Endodermal cell (in vitro differentiated cells): ENCODE measurements around the gene ODAD3. TPM values are rescaled to one million over a fixed set of nuclear protein-coding genes. Genes with fewer than 3 reads are reported as not detected.
A peak's percentile ranks its signal among the peaks of the same experiment; 100 is the strongest.

ENCODE experiments used
- DNase-seq: peaks from one replicate; pipeline ENCODE4 v3.0.0-alpha.2; 2017
- H3K27ac ChIP-seq: 2 replicates; pipeline ENCODE4 v1.5.1; 2013; ENCODE audit warnings: mild to moderate bottlenecking, low read depth, low read length, moderate library complexity
- H3K27me3 ChIP-seq: 2 replicates; pipeline ENCODE4 v1.6.1; 2013; ENCODE audit warnings: mild to moderate bottlenecking, low read length, moderate library complexity; ENCODE audit not compliant: insufficient read depth, control insufficient read depth, poor library complexity, severe bottlenecking
- H3K36me3 ChIP-seq: 2 replicates; pipeline ENCODE4 v1.7.0; 2013; ENCODE audit warnings: mild to moderate bottlenecking, low read length, moderate library complexity; ENCODE audit not compliant: control insufficient read depth, insufficient read depth
- H3K4me1 ChIP-seq: one replicate; pipeline ENCODE4 v1.7.0; 2013; ENCODE audit warnings: low read length; ENCODE audit not compliant: control insufficient read depth, insufficient read depth
- H3K4me3 ChIP-seq: 2 replicates; pipeline ENCODE4 v1.5.1; 2013; ENCODE audit warnings: mild to moderate bottlenecking, low read length, moderate library complexity
- H3K9ac ChIP-seq: 2 replicates; pipeline ENCODE4 v1.6.1; 2013; ENCODE audit warnings: mild to moderate bottlenecking, low read length, moderate library complexity; ENCODE audit not compliant: poor library complexity, severe bottlenecking; ENCODE audit errors: extremely low read depth
- H3K9me3 ChIP-seq: 2 replicates; pipeline ENCODE4 v1.6.1; 2013; ENCODE audit warnings: mild to moderate bottlenecking, low read length, moderate library complexity; ENCODE audit not compliant: control insufficient read depth
- H3K27ac Mint-ChIP-seq: 2 replicates; pipeline ENCODE4 v1.8.0; 2020; ENCODE audit warnings: mixed read lengths
- H3K27me3 Mint-ChIP-seq: 2 replicates; pipeline ENCODE4 v1.8.0; 2021; ENCODE audit warnings: mild to moderate bottlenecking, mixed read lengths; ENCODE audit not compliant: insufficient read depth
- H3K36me3 Mint-ChIP-seq: 2 replicates; pipeline ENCODE4 v1.8.0; 2020; ENCODE audit warnings: low read depth, mixed read lengths
- H3K4me1 Mint-ChIP-seq: 2 replicates; pipeline ENCODE4 v1.8.0; 2020; ENCODE audit warnings: mixed read lengths
- H3K4me3 Mint-ChIP-seq: 2 replicates; pipeline ENCODE4 v1.8.0; 2020; ENCODE audit warnings: mild to moderate bottlenecking, moderate library complexity, mixed read lengths
- H3K9me3 Mint-ChIP-seq: 2 replicates; pipeline ENCODE4 v1.8.0; 2020; ENCODE audit warnings: mild to moderate bottlenecking, mixed read lengths
- WGBS, 2 experiments: methylation state at CpG; one replicate each; pipeline versions ENCODE4 v1.1.5 to v1.1.7; 2013; ENCODE audit warnings: missing lambda C conversion rate in 2 of 2, mixed read lengths in 1 of 2; ENCODE audit not compliant: insufficient coverage in 1 of 2, insufficient read length in 1 of 2; 5-methylcytosine and 5-hydroxymethylcytosine counted together
- total RNA-seq, 2 donors: library from RNA; stranded (reverse); fragmentation: NEBNext Ultra II Directional in 1 of 2; extraction: Animal tissue kit (Norgen Biotek cat#: 25700) in 1 of 2; gene quantifications; 2 replicates in 1 of 2; 3 replicates in 1 of 2; pipeline ENCODE4 v1.2.1, GENCODE V29; 2021
- TF ChIP-seq, protein P1 (sequence below): fragments of 200-600 bp; sonication (generic); conservative IDR thresholded peaks from 2 replicates; pipeline ENCODE4 v1.5.0; 2021; ENCODE audit warnings: antibody characterized with exemption, mild to moderate bottlenecking

Gene ODAD3
- total RNA-seq, 2 donors from 2014 or later: 0.88 to 2.4 TPM

- H3K27me3 Mint-ChIP-seq: no peaks in the 10 kb centered on the region
- H3K4me3 Mint-ChIP-seq: no peak overlapping the region
- TF ChIP-seq, protein P1, sequence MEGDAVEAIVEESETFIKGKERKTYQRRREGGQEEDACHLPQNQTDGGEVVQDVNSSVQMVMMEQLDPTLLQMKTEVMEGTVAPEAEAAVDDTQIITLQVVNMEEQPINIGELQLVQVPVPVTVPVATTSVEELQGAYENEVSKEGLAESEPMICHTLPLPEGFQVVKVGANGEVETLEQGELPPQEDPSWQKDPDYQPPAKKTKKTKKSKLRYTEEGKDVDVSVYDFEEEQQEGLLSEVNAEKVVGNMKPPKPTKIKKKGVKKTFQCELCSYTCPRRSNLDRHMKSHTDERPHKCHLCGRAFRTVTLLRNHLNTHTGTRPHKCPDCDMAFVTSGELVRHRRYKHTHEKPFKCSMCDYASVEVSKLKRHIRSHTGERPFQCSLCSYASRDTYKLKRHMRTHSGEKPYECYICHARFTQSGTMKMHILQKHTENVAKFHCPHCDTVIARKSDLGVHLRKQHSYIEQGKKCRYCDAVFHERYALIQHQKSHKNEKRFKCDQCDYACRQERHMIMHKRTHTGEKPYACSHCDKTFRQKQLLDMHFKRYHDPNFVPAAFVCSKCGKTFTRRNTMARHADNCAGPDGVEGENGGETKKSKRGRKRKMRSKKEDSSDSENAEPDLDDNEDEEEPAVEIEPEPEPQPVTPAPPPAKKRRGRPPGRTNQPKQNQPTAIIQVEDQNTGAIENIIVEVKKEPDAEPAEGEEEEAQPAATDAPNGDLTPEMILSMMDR: no peak
- DNase-seq: no peak
- no peaks in the 10 kb centered on the region for H3K36me3 Mint-ChIP-seq
- H3K27ac ChIP-seq: peak overlapping the region; percentile 57
- H3K27ac Mint-ChIP-seq: no peak overlapping the region
- no peaks in the 10 kb centered on the region for H3K27me3 ChIP-seq
- H3K36me3 ChIP-seq: no peaks in the 10 kb centered on the region
- H3K9me3 ChIP-seq: no peaks in the 10 kb centered on the region
- H3K4me3 ChIP-seq: no peak overlapping the region
- H3K4me1 Mint-ChIP-seq: no peaks in the 10 kb centered on the region
- 57 to 73% methylated on average over 2 to 8 of the region's 8 CpGs for WGBS, 2 experiments
- H3K9me3 Mint-ChIP-seq: no peaks in the 10 kb centered on the region
- H3K4me1 ChIP-seq: no peaks in the 10 kb centered on the region
- H3K9ac ChIP-seq: no peak overlapping the region
Measured at GRCh38 chr19:11465600-11465999, 30.7 kb upstream of the ODAD3 start.

DNA sequence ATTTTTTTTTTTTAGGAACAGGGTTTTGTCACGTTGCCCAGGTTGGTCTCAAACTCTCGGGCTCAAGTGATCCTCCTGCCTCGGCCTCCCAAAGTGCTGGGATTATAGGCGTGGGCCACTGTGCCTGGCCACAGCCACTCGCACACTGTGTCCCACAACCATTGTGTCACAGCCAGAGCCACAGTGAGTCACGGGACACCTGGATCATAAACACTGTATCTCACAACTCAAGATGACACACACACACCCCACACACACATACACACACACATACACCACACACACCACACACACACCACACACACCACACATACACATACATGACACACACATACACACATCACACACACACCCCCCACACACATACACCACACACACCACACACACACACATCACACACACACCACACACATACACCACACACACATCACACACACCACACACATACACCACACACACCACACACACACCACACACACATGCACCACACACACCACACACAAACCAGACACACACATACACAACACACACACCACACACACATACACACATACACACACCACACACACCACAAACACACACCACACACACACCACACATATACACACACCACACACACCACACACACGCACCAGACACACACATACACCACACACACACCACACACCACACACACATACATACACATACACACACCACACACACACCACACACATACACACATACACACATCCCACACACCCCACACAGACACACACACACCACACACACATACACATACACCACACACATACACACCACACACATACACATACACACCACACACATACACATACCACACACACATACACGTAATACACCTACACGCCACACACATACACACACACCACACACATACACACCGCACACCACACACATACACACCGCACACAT is 29.7 kb upstream of the ODAD3 start:
- Histone ChIP-seq H3K9me3 (no peaks in the 10 kb centered on the region), H3K36me3 (no peaks in the 10 kb centered on the region), H3K27me3 (no peaks in the 10 kb centered on the region), H3K4me3 (no peak overlapping the region), H3K27ac (no peak overlapping the region), H3K9ac (no peak overlapping the region), H3K4me1 (no peaks in the 10 kb centered on the region)
- Mint-ChIP-seq H3K27ac (no peak overlapping the region), H3K9me3 (no peaks in the 10 kb centered on the region), H3K36me3 (no peaks in the 10 kb centered on the region), H3K27me3 (no peaks in the 10 kb centered on the region), H3K4me1 (no peaks in the 10 kb centered on the region), H3K4me3 (no peak overlapping the region)
- 83 to 90% methylated on average over 6 to 11 of the region's 11 CpGs for WGBS, 2 experiments
- no peak for DNase-seq
- TF ChIP-seq, protein P1: no peak

DNA sequence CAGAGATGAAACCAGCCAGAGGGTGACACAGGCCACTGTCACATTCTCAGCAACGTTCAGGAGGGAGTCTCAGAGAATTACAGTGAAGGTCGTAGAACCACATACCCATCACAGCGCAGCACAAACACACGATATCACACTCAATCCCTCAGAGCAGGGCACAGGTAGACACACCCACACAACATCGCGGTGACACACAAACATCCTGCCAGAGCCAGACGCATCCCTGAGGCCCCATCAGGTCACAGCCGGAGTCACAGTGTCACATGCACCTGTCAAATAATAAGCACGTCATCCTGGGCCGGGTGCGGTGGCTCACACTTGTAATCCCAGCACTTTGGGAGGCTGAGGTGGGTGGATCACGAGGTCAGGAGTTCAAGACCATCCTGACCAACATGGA is 28.5 kb upstream of the ODAD3 start:
- Mint-ChIP-seq H3K9me3 (no peaks in the 10 kb centered on the region), H3K4me1 (no peaks in the 10 kb centered on the region), H3K27ac (no peak overlapping the region), H3K4me3 (no peak overlapping the region), H3K36me3 (no peaks in the 10 kb centered on the region), H3K27me3 (no peaks in the 10 kb centered on the region)
- H3K27me3 ChIP-seq: no peaks in the 10 kb centered on the region
- no peak overlapping the region for H3K4me3 ChIP-seq
- no peaks in the 10 kb centered on the region for H3K36me3 ChIP-seq
- TF ChIP-seq, protein P1: no peak
- no peak for DNase-seq
- no peaks in the 10 kb centered on the region for H3K4me1 ChIP-seq
- H3K27ac ChIP-seq: no peak overlapping the region
- H3K9me3 ChIP-seq: no peaks in the 10 kb centered on the region
- WGBS, 2 experiments: 83 to 84% methylated on average over 10 to 12 of the region's 12 CpGs
- H3K9ac ChIP-seq: no peak overlapping the region
